ENCODE data around the gene PDE3A.
A peak's percentile ranks its signal among the peaks of the same experiment; 100 is the strongest.
"Not testable (repeated sequence)": the region's sequence is repeated elsewhere in the genome, so short reads cannot be mapped to it uniquely, and the experiment has no call there.

Gene PDE3A

GRCh38 chr12:20368114-20368650 is at the start of gene PDE3A:
PDE3A (plus strand) TSS chr12:20368537; CDS start chr12:20369285, 748 bp downstream.
- peak; percentile 81 for DNase-seq

DNA sequence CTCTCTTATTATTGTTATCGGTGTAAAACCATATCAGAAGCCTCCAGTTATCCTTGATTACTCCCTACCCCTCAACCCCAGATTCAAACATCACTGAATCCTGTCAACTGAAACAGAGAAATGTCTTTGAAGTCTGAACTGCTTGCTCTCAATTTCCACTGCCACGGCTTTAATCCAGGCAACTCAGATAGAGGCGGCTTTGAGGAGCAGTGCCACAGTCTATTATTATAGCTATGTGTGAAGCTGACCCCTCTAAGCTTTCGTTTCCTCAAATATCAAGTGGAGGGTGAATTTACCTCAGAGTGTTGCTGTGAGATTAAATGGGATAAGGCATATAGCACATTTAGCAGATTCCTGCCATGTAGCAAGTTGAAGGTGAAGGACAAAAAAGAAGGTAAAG is 49.0 kb upstream of the PDE3A start:
- DNase-seq = no peak

DNA sequence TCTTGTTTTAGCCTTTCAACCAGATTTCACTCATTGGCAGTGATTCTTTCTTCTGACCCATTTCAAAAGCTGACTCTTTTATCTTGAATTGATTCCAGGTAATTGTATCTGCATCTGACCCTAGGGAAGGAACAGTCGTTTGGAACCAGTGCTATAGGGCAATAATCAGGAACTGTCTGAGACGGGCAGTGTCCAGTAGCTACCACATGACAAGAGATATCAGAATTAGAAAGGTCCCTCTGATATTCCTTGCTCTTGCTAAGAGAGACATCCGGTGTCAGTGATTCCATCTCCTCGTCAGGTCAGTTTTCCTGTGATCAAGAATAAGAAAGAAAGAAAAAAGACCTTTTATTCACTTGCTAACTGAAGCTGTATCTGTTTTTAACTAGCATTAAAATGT is 47.8 kb upstream of the PDE3A start:
- no peak for DNase-seq

DNA sequence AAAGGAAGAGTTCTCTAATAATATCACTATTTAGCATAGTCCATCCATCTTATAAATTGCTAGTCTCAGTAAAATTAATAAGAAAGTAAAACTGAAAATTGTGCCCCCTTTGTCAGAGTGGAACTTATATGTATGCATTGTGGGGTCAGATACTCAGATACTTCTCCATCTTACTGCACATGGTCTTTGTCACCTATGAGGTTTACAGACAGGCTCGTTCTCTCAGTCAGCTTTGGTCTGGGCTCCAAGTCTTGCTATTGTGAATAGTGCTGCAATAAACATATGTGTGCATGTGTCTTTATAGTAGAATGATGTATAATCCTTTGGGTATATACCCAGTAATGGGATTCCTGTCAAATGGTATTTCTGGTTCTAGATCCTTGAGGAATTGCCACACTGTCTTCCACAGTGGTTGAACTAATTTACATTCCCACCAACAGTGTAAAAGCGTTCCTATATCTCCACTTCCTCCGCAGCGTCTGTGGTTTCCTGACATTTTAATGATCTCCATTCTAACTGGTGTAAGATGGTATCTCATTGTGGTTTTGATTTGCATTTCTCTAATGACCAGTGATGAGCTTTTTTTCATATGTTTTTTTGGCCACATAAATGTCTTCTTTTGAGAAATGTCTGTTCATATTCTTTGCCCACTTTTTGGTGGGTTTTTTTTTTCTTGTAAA is 37.4 kb upstream of the PDE3A start:
- not testable (repeated sequence) for DNase-seq

DNA sequence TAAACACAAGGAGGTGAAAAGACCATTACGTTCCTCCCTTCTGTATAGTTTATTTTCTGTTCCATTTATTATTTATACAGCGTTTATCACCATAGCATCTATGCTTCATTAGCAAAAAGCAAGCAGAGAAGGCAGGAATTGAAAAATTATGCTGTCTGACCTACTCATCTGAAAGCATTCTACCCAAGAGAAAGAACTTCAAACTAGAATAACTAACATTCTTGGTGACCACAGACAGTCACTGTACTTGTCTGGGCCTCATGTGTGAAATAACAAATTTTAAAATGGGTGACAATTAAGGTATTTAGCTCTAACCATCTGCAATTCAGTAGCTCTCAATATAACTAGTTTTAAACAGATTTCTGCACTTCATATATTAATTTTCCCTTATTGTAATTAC is 29.3 kb upstream of the PDE3A start:
- DNase-seq = peak; percentile 54

DNA sequence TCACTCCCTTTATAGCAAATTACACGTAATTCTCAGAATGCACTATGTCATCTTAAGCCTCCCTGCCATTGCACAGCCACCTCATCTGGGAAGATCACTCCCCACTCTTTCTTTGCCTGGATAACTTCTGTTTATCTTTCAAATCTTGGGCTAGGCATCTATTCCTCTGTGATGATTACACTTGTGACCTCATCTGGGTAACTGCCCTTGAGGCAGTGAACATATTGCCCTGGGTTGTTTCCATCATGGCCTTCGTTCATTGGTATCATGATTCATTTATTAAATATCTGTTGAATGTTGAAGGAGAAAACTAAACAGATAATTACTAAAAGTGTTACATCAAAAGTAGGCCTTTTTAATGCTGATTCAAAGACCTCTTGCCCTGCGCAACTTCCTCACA is 26.2 kb upstream of the PDE3A start:
- peak; percentile 42 for DNase-seq

GRCh38 chr12:20345866-20346265 is 22.5 kb upstream of the PDE3A start:
- DNase-seq = no peak

DNA sequence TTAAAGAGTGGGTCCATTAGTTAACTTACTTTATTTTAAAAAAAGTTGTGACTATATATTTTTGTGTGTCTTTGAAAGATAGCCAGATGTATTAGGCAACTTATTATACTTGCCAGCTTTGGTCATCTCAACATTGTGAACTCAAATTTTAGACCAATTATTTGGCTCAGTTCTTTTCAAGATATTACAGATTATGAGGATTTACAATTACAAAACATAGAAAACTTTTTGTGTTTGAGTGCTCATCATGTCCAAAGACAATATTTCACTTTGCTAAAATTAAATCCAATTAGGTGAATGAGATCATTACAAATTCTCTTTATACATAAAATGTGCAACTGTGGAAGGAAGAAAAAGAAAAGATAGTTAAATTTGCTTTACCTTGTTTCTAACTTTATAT is 18.3 kb upstream of the PDE3A start:
- DNase-seq = no peak

- DNase-seq = peak; percentile 89
Measured at GRCh38 chr12:20350495-20350894, 17.8 kb upstream of the PDE3A start.

DNA sequence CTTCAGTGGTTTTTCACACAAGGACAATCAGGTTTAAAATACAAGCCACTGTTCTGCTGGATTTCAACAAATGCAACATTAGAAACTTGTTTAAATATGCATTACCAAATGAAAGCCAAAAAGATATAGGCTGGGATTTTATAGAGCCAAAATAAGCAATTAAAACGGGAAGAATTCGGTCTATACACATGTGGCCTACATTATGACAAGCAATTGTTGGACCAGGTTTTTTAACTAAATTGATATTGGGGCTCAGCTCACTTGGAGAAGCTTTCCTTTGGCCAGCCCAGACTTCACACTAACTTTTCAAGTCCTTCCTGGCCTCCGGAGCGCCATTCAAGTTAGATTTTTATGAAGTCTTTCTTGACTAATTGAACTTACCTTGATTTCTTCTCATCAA is 16.9 kb upstream of the PDE3A start:
- no peak for DNase-seq

DNA sequence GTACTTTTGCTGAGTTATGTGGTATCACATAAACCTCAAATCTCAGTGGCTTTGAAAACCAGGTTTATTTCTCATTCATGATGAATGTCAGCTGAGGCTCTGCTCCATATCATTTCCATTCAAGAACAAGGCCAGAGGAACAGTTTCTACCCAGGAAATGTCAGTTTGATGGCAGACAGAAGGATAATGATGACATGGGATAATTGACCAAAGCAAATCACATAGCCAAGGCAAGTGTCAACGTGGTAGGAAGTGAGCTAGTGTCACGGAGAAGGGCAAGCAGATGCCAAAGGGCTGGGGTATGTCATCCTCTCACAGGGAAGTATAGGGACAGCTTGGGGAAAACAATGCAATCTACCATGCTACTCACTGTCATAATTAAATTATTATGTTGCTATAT is 12.3 kb upstream of the PDE3A start:
- no peak for DNase-seq

DNA sequence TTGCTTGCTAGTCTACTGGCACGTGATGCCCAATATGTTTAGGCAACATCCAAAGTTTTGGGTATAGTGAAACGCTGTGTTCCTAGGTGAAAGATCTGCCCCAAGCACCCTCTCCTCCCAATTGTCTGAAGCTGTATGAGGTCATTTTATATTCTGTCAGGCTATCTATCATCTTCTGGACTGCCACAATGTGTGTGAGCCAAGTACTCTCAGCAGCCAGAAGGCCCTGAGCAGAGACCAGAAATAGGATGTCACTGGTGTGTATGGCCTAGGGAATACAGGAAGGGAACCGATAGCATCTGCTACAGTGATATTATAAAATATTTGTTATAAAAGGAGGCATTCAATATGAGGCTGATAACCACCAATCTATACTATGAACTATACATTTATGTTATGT is 7.9 kb upstream of the PDE3A start:
- DNase-seq = no peak

- no peak for DNase-seq
Measured at GRCh38 chr12:20361416-20361815, 6.9 kb upstream of the PDE3A start.

DNA sequence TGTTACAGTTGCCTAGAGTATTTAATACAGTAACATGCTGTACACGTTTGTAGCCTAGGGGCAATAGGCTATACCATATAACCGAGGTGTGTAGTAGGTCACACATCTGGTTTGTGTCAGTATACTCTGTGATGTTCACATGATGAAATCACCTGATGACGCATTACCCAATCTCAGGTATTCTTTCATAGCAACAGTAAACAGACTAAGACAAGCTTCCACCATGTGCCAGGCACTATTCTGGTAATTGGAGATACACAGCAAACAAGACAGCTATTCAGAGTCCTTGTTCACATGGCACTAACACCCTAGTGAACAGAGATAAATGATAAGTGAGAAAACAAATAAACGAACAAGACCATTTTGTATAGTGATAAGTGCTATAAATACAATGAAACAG is 3.8 kb upstream of the PDE3A start:
- DNase-seq = no peak

DNA sequence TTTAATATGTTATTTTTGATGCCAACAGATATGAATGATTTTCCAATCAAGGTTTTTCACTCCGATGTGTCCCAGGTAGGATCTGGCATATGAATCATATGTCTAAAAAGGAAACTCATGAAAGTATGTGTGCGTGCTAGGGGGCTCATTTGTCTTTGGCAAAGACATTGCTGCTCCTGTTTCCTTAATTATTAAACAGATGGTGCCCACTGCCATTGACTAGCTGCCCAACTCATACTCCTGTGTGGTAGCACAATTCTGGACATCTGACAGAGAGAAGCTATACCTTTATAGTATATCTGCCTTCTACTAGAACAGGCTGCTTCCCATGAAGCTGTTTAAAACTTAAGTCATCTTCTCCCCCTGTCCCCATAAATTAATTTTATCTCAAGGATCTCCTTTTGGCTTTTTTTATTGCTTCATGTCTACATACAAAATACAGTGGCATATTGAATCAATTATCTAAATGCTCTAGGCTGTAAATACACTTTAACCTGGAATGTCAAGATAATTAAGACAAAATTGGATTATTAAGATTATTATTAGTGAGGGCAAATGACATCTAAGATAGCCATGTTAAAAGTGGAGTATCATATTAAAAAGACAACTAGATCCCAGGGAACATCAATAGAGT is 1.4 kb upstream of the PDE3A start:
- no peak for DNase-seq

DNA sequence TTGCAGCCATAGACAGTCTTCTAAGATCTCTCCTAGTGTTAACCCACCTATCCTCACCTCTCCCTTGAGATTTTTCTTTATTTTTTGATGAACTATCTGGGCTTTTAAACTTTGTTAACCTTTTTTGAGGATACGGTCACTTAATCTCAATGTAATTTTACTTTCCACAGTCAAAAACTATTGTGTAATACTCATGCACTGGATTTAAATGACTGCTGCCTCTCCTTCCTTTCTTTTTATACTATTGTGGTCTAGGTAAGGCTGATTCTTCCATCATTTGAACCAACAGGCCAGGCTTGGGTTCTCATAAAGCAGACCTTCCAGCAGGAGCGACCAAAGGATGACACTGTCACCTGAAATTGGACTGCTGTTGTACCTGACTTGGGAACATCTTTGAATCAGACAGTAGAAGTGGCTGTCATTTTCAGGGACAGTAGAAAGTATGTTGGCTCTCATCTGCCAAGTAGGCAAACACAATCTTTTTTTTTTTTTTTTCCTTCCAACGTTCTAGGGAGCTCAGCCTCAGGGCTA is 689 bp upstream of the PDE3A start:
- no peak for DNase-seq

- peak; percentile 49 for DNase-seq
Measured at GRCh38 chr12:20368651-20369304, 441 bp downstream of the PDE3A start.

DNA sequence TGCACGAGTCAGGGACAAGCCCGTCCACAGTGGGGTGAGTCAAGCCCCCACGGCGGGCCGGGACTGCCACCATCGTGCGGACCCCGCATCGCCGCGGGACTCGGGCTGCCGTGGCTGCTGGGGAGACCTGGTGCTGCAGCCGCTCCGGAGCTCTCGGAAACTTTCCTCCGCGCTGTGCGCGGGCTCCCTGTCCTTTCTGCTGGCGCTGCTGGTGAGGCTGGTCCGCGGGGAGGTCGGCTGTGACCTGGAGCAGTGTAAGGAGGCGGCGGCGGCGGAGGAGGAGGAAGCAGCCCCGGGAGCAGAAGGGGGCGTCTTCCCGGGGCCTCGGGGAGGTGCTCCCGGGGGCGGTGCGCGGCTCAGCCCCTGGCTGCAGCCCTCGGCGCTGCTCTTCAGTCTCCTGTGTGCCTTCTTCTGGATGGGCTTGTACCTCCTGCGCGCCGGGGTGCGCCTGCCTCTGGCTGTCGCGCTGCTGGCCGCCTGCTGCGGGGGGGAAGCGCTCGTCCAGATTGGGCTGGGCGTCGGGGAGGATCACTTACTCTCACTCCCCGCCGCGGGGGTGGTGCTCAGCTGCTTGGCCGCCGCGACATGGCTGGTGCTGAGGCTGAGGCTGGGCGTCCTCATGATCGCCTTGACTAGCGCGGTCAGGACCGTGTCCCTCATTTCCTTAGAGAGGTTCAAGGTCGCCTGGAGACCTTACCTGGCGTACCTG is 1.1 kb downstream of the PDE3A start:
- DNase-seq = peak; percentile 65

GRCh38 chr12:20370014-20370386 is 1.7 kb downstream of the PDE3A start:
- DNase-seq = no peak

DNA sequence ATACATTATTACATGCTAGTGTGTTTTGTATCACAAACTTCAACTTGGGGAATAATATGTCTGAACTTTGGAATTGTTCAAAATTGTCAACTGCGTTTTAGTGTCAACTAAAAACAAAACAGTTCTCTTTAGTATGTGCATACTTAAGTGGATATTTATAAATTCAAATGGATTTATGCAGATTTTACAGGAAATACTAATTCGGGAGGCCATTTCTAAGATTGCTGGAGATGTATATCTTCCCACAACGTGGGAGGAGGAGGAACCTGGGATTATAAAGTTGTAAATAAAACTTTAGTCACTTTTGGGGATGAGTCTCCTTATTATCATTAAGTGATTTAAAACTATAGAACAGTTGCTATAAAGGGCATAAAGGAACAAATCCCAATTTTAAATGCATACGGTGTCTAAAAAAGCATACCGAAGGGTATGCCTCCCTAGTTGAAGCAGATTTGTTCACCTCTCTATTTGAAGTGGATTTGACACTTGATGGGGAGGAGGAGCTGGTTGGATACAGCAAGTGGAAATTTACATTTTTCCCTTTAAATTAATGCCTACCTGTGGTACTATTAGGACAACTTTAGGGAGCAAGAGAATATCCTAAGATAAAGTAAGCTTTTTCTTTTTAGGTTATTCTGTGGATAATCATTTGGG is 2.7 kb downstream of the PDE3A start:
- no peak for DNase-seq

DNA sequence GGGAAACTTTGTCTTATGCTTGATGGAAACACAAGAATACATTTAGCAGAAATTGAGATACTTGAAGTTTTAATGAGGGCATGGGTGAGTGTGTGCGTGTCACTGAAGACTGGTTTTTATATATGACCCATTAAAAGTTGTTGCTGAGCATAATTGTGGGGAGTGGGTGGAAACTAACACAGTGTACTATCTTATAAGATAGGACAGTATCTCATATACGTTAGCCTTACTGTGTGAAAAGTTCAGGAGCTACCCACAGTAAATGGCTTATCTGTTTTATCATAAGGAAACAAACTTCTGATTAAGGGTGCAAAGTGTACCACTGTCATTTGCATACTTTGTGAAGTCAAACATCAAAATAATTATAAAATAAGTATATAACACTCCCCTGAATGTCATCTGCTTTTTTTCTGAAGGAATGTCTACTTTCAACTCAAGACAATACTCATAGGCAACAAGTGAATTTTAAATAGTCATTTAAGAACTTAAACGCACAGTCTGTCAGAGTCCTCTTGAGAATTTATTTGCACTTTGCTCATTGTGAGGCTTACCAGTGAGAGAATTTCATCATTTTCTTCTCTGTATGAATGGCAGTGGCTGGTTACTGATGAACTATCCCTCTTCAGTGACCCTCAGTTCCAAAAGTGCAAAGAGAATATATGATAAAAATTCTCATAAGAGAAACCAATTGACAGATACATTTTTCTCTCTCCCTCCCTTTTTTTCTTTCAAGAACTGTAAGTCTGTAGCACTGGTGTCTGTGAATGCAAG is 4.2 kb downstream of the PDE3A start:
- no peak for DNase-seq

- no peak for DNase-seq
Measured at GRCh38 chr12:20374795-20375194, 6.5 kb downstream of the PDE3A start.
